AG04450 (cell line): ENCODE measurements around the gene CDYL2. TPM values are rescaled to one million over a fixed set of nuclear protein-coding genes. Genes with fewer than 3 reads are reported as not detected.

Experiments used
- CTCF ChIA-PET: fragments of 300-600, 350-600 bp; formaldehyde crosslinking; extraction: SDS; loops from one replicate; lab custom pipeline; 2022; ENCODE audit warnings: antibody characterized with exemption, inconsistent platforms; lab: Charles Lee
- POLR2A ChIA-PET: fragments of 350-600 bp; formaldehyde crosslinking; extraction: SDS; loops from one replicate; lab custom pipeline; 2021; ENCODE audit warnings: antibody characterized with exemption, inconsistent platforms; lab: Yijun Ruan, JAX
- DNase-seq: peaks from one replicate; pipeline ENCODE4 v3.0.0-alpha.2; 2011; ENCODE audit warnings: low read depth, low spot score
- H3K27ac ChIP-seq: one replicate; pipeline ENCODE4 v1.5.1; 2012; ENCODE audit warnings: low read depth, low read length, control low read depth
- H3K27me3 ChIP-seq: one replicate; pipeline ENCODE4 v1.6.0; 2012; ENCODE audit warnings: low read length; ENCODE audit not compliant: control insufficient read depth, insufficient read depth
- H3K4me3 ChIP-seq: 2 replicates; pipeline ENCODE4 v1.5.1; 2011; ENCODE audit warnings: mild to moderate bottlenecking, low read depth, low read length, control low read depth
- H3K9me3 ChIP-seq: 2 replicates; pipeline ENCODE4 v1.5.1; 2012; ENCODE audit warnings: low read length; ENCODE audit not compliant: control insufficient read depth, insufficient read depth
- polyA minus RNA-seq: library from RNA; depleted of rRNA, polyadenylated mRNA; stranded (reverse); fragments of >200 nt; gene quantifications from 2 replicates; pipeline ENCODE4 v1.2.3, GENCODE V29; 2011; rRNA and poly(A)+ RNA removed
- polyA plus RNA-seq: library from polyadenylated mRNA; depleted of rRNA; stranded (reverse); fragments of >200 nt; gene quantifications from 2 replicates; pipeline ENCODE4 v1.2.3, GENCODE V29; 2011; rRNA removed
- TF ChIP-seq, protein P1 (sequence below): IDR thresholded peaks from 2 replicates; pipeline ENCODE4 v1.5.1; 2011; ENCODE audit warnings: low read depth, low read length, control low read depth, inconsistent platforms

The CDYL2 gene, protein sequence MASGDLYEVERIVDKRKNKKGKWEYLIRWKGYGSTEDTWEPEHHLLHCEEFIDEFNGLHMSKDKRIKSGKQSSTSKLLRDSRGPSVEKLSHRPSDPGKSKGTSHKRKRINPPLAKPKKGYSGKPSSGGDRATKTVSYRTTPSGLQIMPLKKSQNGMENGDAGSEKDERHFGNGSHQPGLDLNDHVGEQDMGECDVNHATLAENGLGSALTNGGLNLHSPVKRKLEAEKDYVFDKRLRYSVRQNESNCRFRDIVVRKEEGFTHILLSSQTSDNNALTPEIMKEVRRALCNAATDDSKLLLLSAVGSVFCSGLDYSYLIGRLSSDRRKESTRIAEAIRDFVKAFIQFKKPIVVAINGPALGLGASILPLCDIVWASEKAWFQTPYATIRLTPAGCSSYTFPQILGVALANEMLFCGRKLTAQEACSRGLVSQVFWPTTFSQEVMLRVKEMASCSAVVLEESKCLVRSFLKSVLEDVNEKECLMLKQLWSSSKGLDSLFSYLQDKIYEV
- polyA plus RNA-seq (2.3 and 2.9 TPM in 2 replicates), polyA minus RNA-seq (7.3 and 11.6 TPM in 2 replicates)

DNA sequence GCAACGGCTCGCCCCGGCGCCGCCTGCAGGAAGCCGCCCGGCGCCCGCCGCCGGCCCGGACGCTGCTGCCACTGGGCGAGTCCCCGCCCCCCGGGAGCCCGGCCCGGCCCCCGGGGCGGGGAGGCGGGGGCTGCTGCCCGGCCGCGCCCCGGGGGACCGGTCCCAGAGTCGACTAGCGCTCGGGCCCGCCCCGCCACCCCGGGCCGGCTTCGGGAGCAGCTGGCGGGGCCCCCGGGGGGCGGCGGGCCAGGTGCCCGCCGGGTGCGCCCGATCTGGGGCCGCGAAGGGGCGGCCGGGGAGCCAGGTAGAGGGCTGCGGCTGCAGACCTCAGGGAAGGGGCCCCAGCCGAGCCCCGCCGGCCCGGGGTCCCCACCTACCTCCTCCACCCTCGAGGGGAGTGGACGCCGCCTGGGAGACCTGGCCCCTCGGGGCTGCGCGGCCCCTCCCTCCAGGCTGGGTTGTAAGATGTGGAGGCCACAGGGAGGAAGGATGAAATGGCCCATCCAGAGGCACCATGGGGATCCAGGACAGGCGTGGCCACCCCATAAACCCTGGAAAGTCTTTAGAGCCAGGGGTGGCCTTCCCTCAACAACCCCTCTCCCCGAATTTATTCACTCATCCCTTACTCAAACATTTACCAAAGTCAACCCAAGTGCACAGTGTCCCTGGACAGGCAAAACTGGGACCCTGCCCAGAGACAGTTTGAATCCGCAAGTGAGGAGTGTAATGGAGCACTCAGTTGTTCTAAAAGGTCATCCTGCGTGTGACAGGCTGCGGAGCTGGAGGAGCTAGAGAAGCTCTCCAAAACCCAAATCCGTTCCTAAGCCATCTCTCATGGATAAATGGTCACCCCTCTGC, at the start of gene CDYL2:
TSS of gene CDYL2 (minus strand) at position 73 of the 858 bp plus-strand sequence. CDS start 425 bp downstream, outside the sequence.
- H3K4me3 ChIP-seq = peak within 1 kb of the TSS; percentile 81
- ChIA-PET POLR2A (no interaction called here), CTCF (no interaction called here)
- H3K9me3 ChIP-seq = no peaks in the 10 kb centered on the region
- no peaks in the 10 kb centered on the region for H3K27me3 ChIP-seq
- TF ChIP-seq, protein P1, sequence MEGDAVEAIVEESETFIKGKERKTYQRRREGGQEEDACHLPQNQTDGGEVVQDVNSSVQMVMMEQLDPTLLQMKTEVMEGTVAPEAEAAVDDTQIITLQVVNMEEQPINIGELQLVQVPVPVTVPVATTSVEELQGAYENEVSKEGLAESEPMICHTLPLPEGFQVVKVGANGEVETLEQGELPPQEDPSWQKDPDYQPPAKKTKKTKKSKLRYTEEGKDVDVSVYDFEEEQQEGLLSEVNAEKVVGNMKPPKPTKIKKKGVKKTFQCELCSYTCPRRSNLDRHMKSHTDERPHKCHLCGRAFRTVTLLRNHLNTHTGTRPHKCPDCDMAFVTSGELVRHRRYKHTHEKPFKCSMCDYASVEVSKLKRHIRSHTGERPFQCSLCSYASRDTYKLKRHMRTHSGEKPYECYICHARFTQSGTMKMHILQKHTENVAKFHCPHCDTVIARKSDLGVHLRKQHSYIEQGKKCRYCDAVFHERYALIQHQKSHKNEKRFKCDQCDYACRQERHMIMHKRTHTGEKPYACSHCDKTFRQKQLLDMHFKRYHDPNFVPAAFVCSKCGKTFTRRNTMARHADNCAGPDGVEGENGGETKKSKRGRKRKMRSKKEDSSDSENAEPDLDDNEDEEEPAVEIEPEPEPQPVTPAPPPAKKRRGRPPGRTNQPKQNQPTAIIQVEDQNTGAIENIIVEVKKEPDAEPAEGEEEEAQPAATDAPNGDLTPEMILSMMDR = no peak
- no peak for DNase-seq
- peak within 1 kb of the TSS; percentile 11 for H3K27ac ChIP-seq

DNA sequence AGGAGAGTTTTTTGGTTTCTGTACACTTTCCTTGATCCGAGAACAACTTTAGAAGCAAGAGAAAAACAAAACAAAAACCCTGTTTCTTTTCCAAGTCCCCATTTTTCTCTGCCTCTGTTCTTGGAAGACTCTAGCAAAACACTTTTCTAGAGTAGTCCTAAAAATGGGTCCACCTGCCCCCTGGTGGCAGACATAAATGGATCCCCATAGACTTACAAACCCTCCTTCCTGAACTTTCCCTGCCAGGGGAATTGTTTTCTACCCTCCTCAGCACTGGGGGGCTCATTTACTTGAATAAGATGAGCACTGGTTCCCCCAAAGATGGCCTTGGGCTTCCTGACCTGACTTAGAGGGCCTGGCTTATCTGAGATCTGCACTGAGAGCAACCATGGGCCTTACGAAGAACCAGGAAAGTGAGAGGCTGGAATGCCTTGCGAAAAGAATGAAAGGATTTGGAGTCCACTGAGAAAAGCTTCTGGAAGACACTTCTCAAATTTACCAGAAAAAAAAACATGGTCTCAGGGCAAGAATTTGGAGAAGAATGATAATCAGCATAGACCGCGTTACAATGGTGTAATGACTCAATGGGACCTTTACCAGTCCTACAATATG, 48.0 kb upstream of the CDYL2 start:
- Histone ChIP-seq H3K27ac (no peak overlapping the region), H3K4me3 (no peak overlapping the region), H3K27me3 (peaks cover 2% of the 10 kb centered on the region), H3K9me3 (no peaks in the 10 kb centered on the region)
- no peak for DNase-seq
- TF ChIP-seq, protein P1 = peak; percentile 56
- ChIA-PET CTCF (interaction anchor here (0.5 to 2.3 kb wide), 6 partner anchors 9 to 326 kb away, joined by 3 to 6 read pairs (median 4); partner anchors contain the start of gene ATMIN), POLR2A (no interaction called here)

DNA sequence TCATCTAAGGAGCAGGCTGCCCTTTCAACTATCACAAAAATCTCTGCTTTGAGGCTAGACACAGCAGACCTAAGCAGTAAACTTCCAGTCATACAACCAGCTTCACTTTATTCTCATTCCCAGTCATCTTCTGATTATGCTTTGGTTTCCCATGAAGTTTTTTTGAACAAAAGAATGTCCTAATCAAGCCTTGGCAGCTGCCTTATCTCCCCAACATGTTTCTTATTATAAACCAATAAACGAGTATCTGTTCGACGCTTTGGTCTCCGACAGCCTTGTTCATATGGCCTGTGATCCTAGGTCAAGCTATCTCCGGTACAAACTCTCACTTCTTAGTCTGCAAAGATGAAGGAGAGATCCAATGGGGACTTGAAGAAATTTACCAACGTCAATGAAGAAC, 47.4 kb upstream of the CDYL2 start:
- H3K9me3 ChIP-seq = no peaks in the 10 kb centered on the region
- no peak overlapping the region for H3K4me3 ChIP-seq
- no peak for DNase-seq
- POLR2A ChIA-PET = no interaction called here
- TF ChIP-seq, protein P1 = no peak
- H3K27ac ChIP-seq = no peak overlapping the region
- H3K27me3 ChIP-seq = peaks cover 2% of the 10 kb centered on the region
- CTCF ChIA-PET = interaction anchor here (0.5 to 2.3 kb wide), 6 partner anchors 10 to 325 kb away, joined by 3 to 6 read pairs (median 4); partner anchors contain the start of gene ATMIN

- CTCF ChIA-PET = interaction anchor here (1.9 to 2.3 kb wide), 2 partner anchors 11 to 324 kb away, joined by 5 to 6 read pairs; no protein-coding TSS in a partner anchor
- POLR2A ChIA-PET = no interaction called here
- H3K9me3 ChIP-seq = no peaks in the 10 kb centered on the region
- no peak overlapping the region for H3K4me3 ChIP-seq
- H3K27me3 ChIP-seq = no peaks in the 10 kb centered on the region
- H3K27ac ChIP-seq = no peak overlapping the region
- TF ChIP-seq, protein P1 = no peak
- DNase-seq = no peak
Observed at GRCh38 chr16:80850757-80851156, 46.4 kb upstream of the CDYL2 start.
